GM11168 (cell line): ENCODE data around the gene COPRS.
"Not testable (repeated sequence)": the region's sequence is repeated elsewhere in the genome, so short reads cannot be mapped to it uniquely, and the experiment has no call there.

ENCODE experiments used
- in situ Hi-C: fragments of 300-500 bp; cut with MboI; formaldehyde crosslinking; loops from one replicate; pipeline ENCODE4 v1.12.0; 2022; ENCODE audit warnings: low sequenced_read_pairs; ENCODE audit not compliant: unreplicated experiment

COPRS gene

GRCh38 chr17:31853911-31854470, 5.1 kb downstream of the COPRS start:
- in situ Hi-C loops: no loop called here

DNA sequence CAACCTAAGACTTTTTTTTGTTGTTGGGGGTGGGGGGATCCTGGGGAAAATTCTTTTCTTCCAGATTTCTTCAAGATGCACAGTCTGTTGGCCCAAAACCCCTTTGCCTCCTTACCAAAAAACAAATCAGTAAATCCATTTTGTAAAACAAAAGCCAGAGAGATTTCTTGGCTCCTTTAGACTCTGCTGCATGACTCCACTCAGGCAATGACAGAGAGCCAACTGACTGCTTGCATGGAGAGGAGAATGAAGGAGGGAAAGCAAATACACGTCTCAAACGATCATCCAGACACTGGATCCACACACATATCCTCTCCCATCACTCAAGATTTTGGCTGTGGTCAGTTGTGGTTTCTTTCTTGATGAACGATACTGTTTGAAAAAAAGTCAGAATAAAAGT, 13.8 kb downstream of the COPRS start:
- in situ Hi-C loops: no loop called here

DNA sequence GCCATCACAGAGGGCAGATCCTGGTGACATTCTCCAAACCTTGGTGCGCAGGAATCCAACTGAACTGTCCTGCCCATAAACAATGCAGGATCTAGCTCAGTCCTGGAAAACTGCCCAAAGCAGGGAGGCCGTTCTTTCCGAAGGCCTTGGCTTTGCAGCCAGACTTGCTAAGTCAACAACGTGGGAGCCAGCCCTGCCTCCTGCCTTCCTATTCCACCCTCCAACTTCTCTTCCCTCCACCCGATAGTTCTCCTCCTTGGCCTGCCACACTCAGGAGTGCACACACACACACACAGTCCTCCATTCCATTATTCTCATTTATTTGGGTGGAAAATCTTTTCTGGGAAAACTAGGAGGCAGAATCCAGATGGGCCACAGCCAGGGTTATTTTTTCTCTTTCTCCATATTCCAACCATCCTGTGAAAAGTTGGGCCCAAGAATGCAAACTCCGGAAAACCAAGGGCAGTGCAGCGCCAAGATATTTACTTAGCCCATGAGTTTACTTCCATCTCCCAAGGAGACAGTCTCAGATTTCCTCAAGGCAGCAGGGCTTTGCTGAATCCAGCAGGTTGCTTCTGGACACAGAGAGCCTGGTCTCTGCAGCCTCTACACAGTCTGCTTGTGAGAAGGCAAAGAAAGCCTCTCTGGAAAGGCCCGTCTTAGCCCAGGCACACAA, 15.8 kb downstream of the COPRS start:
- in situ Hi-C loops: loop anchor here (5.0 kb wide), 1 partner anchor 401 kb away; no protein-coding TSS in a partner anchor

GRCh38 chr17:31842195-31843069, 16.6 kb downstream of the COPRS start:
- in situ Hi-C loops: loop anchor here (5.0 kb wide), 1 partner anchor 400 kb away; no protein-coding TSS in a partner anchor

- in situ Hi-C loops: loop anchor here (5.0 kb wide), 1 partner anchor 400 kb away; no protein-coding TSS in a partner anchor
Measured at GRCh38 chr17:31841850-31842194, 17.2 kb downstream of the COPRS start.

DNA sequence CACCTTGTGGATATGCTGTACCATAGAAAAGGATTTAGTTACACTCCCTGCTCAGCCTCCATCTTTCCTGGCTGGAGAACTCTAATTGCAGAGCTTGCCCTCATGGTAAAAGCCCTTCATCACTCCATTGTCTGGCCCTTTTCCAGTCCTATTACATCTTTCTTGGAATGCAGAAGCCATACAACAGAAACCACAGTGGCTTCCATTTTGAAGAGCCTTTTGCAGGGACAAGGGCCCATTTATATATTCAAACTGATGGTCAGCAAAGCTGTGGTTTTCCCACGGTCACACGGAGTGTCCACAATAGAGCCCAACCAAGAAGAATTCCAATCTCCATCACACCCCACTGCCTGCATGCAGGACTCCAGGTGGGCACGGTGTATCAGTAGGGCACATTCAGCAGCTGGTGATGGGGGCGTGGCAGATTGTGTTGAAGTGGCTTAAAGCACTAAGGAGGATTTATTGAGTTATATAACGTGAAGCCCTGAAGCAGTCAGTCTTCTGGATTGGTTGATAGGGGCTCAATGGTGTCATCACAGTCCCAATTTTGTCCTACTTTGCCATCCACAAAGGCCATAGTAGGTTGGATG, 20.3 kb downstream of the COPRS start:
- in situ Hi-C loops: loop anchor here (10.0 kb wide), 1 partner anchor 284 kb away; no protein-coding TSS in a partner anchor

- in situ Hi-C loops: loop anchor here (10.0 kb wide), 1 partner anchor 281 kb away; no protein-coding TSS in a partner anchor
Measured at GRCh38 chr17:31835984-31836383, 23.1 kb downstream of the COPRS start.

- in situ Hi-C loops: loop anchor here (10.0 kb wide), 1 partner anchor 280 kb away; no protein-coding TSS in a partner anchor
Measured at GRCh38 chr17:31834448-31834847, 24.6 kb downstream of the COPRS start.

DNA sequence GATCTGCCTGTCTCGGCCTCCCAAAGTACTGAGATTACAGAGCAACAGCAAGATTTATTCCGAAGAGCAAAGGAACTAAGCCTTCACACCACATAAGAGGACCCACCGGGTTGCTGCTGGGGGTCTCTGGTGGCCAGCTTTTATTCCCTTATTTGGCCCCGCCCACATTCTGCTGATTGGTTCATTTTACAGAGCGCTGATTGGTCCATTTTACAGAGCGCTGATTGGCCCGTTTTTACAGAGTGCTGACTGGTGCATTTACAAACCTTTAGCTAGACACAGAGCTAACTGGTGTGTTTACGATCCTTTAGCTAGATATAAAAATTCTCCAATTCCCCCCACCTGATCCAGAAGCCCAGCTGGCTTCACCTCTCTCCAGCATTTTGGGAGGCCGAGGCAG, 26.3 kb downstream of the COPRS start:
- in situ Hi-C loops: loop anchor here (10.0 kb wide), 1 partner anchor 278 kb away; no protein-coding TSS in a partner anchor

- in situ Hi-C loops: loop anchor here (10.0 kb wide), 1 partner anchor 276 kb away; no protein-coding TSS in a partner anchor
Measured at GRCh38 chr17:31830971-31831858, 27.8 kb downstream of the COPRS start.

- in situ Hi-C loops: loop anchor here (10.0 kb wide), 1 partner anchor 275 kb away; no protein-coding TSS in a partner anchor
Measured at GRCh38 chr17:31829649-31830048, 29.4 kb downstream of the COPRS start.

- in situ Hi-C loops: not testable (repeated sequence)
Measured at GRCh38 chr17:31828955-31829354, 30.1 kb downstream of the COPRS start.

GRCh38 chr17:31825961-31826691, 32.9 kb downstream of the COPRS start:
- in situ Hi-C loops: no loop called here

DNA sequence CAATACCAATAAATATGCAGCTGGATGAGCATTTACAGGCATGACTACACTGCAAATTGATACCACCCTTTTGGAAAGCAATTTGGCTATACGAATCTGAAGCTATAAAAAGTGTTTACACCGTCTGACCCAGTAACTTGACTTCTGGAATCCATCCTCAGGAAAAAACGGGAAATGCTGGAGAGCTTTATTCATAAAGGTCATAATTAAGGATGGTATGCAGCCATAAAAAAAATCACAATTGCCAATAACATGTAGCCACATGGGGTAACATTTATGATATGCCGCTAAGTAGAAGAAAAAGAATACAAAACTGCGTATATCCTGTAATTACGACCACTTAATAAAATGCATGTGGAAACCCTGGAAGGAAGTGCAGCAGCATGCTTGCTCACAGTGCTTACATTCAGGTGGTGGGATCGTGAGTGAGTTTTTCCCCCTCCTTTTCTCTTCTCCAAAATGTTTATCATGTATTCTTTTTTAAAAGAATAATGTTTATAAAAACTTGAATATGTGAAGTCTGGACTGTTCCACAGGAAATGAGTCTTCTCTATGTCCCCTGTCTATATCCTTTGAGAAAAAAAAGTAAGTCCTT, 34.2 kb downstream of the COPRS start:
- in situ Hi-C loops: loop anchor here (5.0 kb wide), 1 partner anchor 48 kb away; no protein-coding TSS in a partner anchor

DNA sequence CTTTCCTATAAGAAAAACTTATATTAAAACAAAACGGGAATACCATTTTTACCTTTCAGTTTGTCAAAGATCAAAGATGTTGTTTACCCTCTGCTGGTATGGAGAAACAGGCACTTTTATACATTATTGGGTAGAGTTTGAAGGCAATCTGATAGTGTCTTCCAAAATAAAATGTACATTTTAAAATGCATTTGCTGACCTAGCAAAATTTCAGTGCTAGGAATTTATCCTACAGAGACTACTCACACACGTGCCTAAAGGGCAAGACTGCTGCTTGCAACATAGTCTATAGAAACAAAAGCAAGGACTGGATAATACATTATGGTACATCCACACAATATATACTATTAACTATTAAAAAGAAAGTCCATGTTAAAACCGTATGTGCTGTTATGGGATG, 36.0 kb downstream of the COPRS start:
- in situ Hi-C loops: loop anchor here (5.0 kb wide), 1 partner anchor 46 kb away; no protein-coding TSS in a partner anchor

GRCh38 chr17:31820691-31821435, 38.2 kb downstream of the COPRS start:
- in situ Hi-C loops: loop anchor here (5.0 kb wide), 1 partner anchor 44 kb away; no protein-coding TSS in a partner anchor

DNA sequence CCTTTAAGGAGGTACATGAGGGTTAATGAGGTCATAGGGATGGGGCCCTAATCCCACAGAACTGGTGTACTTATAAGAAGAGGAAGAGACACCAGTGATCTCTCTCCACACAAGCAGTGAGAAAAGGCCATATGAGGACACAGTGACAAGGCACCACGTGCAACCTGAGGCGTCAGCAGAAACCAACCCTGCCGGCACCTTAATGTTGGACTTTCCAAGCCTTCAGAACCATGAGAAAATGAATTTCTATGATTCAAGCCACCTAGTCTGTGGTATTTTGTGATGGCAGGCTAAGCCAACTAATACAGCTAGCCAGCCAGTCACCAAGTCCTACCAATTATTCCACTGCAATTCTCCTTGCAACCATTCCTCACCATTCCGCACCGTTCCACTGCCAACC, 39.5 kb downstream of the COPRS start:
- in situ Hi-C loops: no loop called here
